Parathyroid adenoma (tissue), 2 donors: ENCODE results near the gene ST3GAL3.

Experiments
- H2AFZ ChIP-seq: fragments of 300-600 bp; sonication (generic); one replicate; pipeline ENCODE4 v1.7.0; 2017; ENCODE audit warnings: antibody characterized with exemption, mild to moderate bottlenecking
- H3K27ac ChIP-seq: fragments of 300-600 bp; sonication (generic); one replicate; pipeline ENCODE4 v1.7.0; 2017
- H3K27me3 ChIP-seq: fragments of 300-600 bp; sonication (generic); one replicate; pipeline ENCODE4 v1.7.0; 2017; ENCODE audit warnings: low read length; ENCODE audit not compliant: control insufficient read depth, insufficient read depth
- H3K36me3 ChIP-seq: fragments of 300-600 bp; sonication (generic); one replicate; pipeline ENCODE4 v1.7.0; 2017; ENCODE audit warnings: low read length; ENCODE audit not compliant: control insufficient read depth, insufficient read depth
- H3K4me1 ChIP-seq: fragments of 300-600 bp; sonication (generic); one replicate; pipeline ENCODE4 v1.7.0; 2017; ENCODE audit warnings: control low read depth
- H3K4me2 ChIP-seq: fragments of 300-600 bp; sonication (generic); one replicate; pipeline ENCODE4 v1.7.0; 2017; ENCODE audit warnings: low read length
- H3K4me3 ChIP-seq: fragments of 300-600 bp; sonication (generic); one replicate; pipeline ENCODE4 v1.7.0; 2017; ENCODE audit warnings: low read depth, low read length
- H3K79me2 ChIP-seq: fragments of 300-600 bp; sonication (generic); one replicate; pipeline ENCODE4 v1.7.0; 2017; ENCODE audit warnings: control low read depth
- H3K9ac ChIP-seq: fragments of 300-600 bp; sonication (generic); one replicate; pipeline ENCODE4 v1.7.0; 2017; ENCODE audit warnings: mild to moderate bottlenecking
- H3K9me3 ChIP-seq: fragments of 300-600 bp; sonication (generic); one replicate; pipeline ENCODE4 v1.7.0; 2017; ENCODE audit warnings: low read length; ENCODE audit not compliant: control insufficient read depth
- TF ChIP-seq, protein P1 (sequence below): fragments of 300-600 bp; sonication (generic); IDR thresholded peaks from one replicate; pipeline ENCODE4 v1.7.0; 2017; ENCODE audit warnings: antibody characterized with exemption, mild to moderate bottlenecking
- donor health status: primary hyperparathyroidism.

The ST3GAL3 gene

DNA sequence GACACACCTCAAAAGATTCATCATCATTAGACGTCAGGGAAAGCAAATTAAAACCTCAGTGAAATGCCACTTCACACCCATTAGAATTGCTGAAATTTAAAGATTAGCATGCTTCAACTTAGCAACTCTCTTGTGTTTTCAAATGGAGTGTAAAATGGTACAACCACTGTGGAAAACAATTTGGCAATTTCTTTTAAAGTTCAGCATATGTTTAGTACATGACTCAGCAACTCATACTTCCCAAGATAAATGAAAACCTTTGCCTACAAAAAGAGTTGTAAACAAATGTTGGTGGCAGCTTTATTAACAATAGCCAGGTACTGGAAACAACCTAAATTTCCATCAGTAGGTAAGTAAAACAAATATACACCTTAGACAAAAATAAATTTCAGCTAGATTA lies 42.7 kb downstream of the ST3GAL3 start:
- Histone ChIP-seq H2AFZ (no peak overlapping the region), H3K4me2 (no peak overlapping the region), H3K4me3 (no peak overlapping the region), H3K79me2 (no peaks in the 10 kb centered on the region), H3K27ac (no peak overlapping the region), H3K9me3 (no peaks in the 10 kb centered on the region), H3K4me1 (no peaks in the 10 kb centered on the region), H3K9ac (no peak overlapping the region), H3K36me3 (no peaks in the 10 kb centered on the region), H3K27me3 (no peaks in the 10 kb centered on the region)
- TF ChIP-seq, protein P1, sequence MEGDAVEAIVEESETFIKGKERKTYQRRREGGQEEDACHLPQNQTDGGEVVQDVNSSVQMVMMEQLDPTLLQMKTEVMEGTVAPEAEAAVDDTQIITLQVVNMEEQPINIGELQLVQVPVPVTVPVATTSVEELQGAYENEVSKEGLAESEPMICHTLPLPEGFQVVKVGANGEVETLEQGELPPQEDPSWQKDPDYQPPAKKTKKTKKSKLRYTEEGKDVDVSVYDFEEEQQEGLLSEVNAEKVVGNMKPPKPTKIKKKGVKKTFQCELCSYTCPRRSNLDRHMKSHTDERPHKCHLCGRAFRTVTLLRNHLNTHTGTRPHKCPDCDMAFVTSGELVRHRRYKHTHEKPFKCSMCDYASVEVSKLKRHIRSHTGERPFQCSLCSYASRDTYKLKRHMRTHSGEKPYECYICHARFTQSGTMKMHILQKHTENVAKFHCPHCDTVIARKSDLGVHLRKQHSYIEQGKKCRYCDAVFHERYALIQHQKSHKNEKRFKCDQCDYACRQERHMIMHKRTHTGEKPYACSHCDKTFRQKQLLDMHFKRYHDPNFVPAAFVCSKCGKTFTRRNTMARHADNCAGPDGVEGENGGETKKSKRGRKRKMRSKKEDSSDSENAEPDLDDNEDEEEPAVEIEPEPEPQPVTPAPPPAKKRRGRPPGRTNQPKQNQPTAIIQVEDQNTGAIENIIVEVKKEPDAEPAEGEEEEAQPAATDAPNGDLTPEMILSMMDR, result no peak

GRCh38 chr1:43753422-43753821 lies 46.1 kb downstream of the ST3GAL3 start:
- TF ChIP-seq, protein P1, result no peak
- no peaks in the 10 kb centered on the region for H3K4me1 ChIP-seq
- no peaks in the 10 kb centered on the region for H3K36me3 ChIP-seq
- H3K4me2 ChIP-seq, result no peak overlapping the region
- no peaks in the 10 kb centered on the region for H3K79me2 ChIP-seq
- H3K4me3 ChIP-seq, result no peak overlapping the region
- no peak overlapping the region for H2AFZ ChIP-seq
- no peaks in the 10 kb centered on the region for H3K9me3 ChIP-seq
- no peaks in the 10 kb centered on the region for H3K27me3 ChIP-seq
- no peak overlapping the region for H3K9ac ChIP-seq
- no peak overlapping the region for H3K27ac ChIP-seq

DNA sequence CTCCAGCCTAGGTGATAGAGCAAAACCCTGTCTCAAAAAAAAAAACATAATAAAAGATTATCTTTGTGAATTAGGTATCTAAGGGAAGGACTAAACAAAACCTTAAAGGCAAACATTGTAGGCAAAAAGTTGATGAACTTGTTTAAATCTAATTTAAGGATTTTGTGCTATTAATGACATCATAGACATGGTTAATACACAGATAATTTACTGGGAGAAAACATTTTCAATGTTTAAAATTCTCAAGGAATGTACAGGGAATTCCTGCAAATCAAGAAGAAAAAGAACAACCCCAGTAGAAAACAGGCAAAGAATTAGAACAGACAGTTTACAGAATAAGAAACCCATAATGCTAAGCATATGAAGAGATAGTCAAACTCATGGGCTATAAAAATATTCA lies 47.6 kb downstream of the ST3GAL3 start:
- Histone ChIP-seq H3K36me3 (no peaks in the 10 kb centered on the region), H3K4me2 (no peak overlapping the region), H3K9ac (no peak overlapping the region), H3K27me3 (no peaks in the 10 kb centered on the region), H3K79me2 (no peaks in the 10 kb centered on the region), H3K9me3 (no peaks in the 10 kb centered on the region), H3K4me3 (no peak overlapping the region), H2AFZ (no peak overlapping the region), H3K4me1 (no peaks in the 10 kb centered on the region), H3K27ac (no peak overlapping the region)
- TF ChIP-seq, protein P1, result no peak

DNA sequence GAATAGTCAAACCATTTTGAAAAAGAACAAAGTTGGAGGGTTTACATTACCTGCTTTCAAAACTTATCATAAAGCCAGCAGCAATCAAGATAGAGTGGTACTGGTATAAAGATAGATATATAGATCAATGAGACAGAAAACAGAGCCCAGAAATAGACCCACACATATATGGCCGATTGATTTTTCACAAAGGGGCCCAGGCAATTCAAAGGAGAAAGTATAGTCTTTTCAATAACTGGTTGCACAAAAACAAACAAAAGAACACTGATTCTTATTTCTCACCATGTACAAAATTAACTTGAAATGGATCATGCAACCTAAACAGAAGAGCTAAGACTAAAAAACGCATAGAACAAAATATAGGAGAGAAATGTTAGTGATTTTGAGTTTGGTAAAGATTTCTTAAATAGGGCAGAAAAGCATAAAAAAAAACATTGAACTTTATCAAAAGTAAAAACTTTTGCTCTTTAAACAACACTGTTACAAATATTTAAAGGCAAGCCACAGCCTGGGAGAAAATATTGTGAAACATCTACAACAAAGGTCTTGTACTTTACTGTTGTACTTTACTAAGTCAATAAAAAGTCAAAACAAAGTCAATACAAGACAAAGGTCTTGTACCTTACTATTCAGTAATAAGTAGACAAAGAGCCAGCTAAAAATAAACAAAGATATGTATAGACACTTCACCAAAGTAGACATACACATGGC lies 50.2 kb downstream of the ST3GAL3 start:
- no peak overlapping the region for H3K27ac ChIP-seq
- no peaks in the 10 kb centered on the region for H3K9me3 ChIP-seq
- H3K27me3 ChIP-seq, result no peaks in the 10 kb centered on the region

More for the DNA sequence above, 50.2 kb downstream of the ST3GAL3 start:
- no peak overlapping the region for H2AFZ ChIP-seq
- H3K4me3 ChIP-seq, result no peak overlapping the region
- TF ChIP-seq, protein P1, result no peak
- H3K79me2 ChIP-seq, result no peaks in the 10 kb centered on the region
- no peak overlapping the region for H3K4me2 ChIP-seq
- no peak overlapping the region for H3K9ac ChIP-seq
- no peaks in the 10 kb centered on the region for H3K36me3 ChIP-seq
- no peaks in the 10 kb centered on the region for H3K4me1 ChIP-seq
